Kidney epithelial cell (primary cell): Measurements from ENCODE around the gene TXNL1. TPM values are rescaled to one million over a fixed set of nuclear protein-coding genes. Genes with fewer than 3 reads are reported as not detected.

Experiments
- DNase-seq: peaks from one replicate; pipeline ENCODE4 v3.0.0-alpha.2; 2010; ENCODE audit warnings: low read depth
- H3K27me3 ChIP-seq: 2 replicates; pipeline ENCODE4 v1.6.0; 2011; ENCODE audit warnings: low read length; ENCODE audit not compliant: control insufficient read depth, insufficient read depth
- H3K36me3 ChIP-seq: 2 replicates; pipeline ENCODE4 v1.5.1; 2011; ENCODE audit warnings: low read length; ENCODE audit not compliant: control insufficient read depth, insufficient read depth
- H3K4me3 ChIP-seq: 2 replicates; pipeline ENCODE4 v1.5.1; 2011; ENCODE audit warnings: low read depth, mild to moderate bottlenecking, control low read depth, low read length
- total RNA-seq: library from RNA; depleted of rRNA; stranded (reverse); fragments of >200 nt; gene quantifications from 2 replicates; pipeline ENCODE4 v1.2.3, GENCODE V29; 2015
- TF ChIP-seq, protein P1 (sequence below): IDR thresholded peaks from 2 replicates; pipeline ENCODE4 v1.5.1; 2011; ENCODE audit warnings: mild to moderate bottlenecking, moderate library complexity, low read length, control low read depth, inconsistent platforms; ENCODE audit not compliant: insufficient read depth, poor library complexity, severe bottlenecking

The TXNL1 gene
- total RNA-seq, 1 donor from 2014 or later: 76.1 TPM

- TF ChIP-seq, protein P1, sequence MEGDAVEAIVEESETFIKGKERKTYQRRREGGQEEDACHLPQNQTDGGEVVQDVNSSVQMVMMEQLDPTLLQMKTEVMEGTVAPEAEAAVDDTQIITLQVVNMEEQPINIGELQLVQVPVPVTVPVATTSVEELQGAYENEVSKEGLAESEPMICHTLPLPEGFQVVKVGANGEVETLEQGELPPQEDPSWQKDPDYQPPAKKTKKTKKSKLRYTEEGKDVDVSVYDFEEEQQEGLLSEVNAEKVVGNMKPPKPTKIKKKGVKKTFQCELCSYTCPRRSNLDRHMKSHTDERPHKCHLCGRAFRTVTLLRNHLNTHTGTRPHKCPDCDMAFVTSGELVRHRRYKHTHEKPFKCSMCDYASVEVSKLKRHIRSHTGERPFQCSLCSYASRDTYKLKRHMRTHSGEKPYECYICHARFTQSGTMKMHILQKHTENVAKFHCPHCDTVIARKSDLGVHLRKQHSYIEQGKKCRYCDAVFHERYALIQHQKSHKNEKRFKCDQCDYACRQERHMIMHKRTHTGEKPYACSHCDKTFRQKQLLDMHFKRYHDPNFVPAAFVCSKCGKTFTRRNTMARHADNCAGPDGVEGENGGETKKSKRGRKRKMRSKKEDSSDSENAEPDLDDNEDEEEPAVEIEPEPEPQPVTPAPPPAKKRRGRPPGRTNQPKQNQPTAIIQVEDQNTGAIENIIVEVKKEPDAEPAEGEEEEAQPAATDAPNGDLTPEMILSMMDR: no peak
- Histone ChIP-seq H3K36me3 (peaks cover 1% of the 10 kb centered on the region), H3K27me3 (no peaks in the 10 kb centered on the region), H3K4me3 (no peak overlapping the region)
- no peak for DNase-seq
These were observed 6.0 kb downstream of the TXNL1 start for GRCh38 chr18:56632070-56633022.

DNA sequence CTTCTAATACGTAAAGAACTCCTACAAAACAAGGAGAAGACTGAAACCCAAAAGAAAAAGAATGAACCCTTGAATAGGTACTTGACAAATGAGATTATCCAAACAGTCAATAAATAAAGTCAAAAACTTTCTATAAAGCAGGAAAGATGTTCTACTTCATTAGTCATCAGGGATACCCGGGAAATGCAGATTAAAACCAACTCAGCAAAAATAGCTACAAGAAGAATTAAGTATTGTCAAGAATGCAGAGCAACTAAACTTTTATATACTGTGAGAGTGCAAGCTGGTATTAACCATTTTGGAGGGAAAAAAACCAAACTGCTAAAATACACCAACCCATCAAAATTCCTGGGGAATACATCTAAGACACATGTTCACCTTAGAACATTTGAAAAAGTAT, 10.4 kb downstream of the TXNL1 start:
- no peak for DNase-seq
- Histone ChIP-seq H3K4me3 (no peak overlapping the region), H3K36me3 (peaks cover 1% of the 10 kb centered on the region), H3K27me3 (no peaks in the 10 kb centered on the region)
- TF ChIP-seq, protein P1: no peak

GRCh38 chr18:56615738-56616520, 22.5 kb downstream of the TXNL1 start:
- Histone ChIP-seq H3K27me3 (no peaks in the 10 kb centered on the region), H3K36me3 (no peaks in the 10 kb centered on the region), H3K4me3 (no peak overlapping the region)
- TF ChIP-seq, protein P1: no peak
- DNase-seq: no peak

DNA sequence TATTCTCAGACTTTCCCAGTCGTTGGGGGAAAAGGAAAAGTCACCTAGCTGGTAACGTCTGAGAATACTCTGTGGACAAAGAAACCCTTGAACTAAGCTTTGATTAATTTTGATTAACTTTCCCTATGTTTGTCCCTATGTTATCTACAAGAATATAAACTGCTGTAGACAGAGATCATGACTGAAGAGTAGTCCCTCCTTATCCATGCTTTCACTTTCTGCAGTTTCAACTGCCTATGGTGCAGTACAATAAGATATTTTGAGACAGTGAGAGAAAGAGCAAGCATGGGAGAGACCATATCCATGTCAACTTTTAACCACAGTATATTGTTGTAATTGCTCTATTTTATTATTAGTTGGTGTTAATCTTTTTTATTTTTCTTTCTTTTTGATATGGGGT, 31.8 kb downstream of the TXNL1 start:
- Histone ChIP-seq H3K27me3 (no peaks in the 10 kb centered on the region), H3K36me3 (no peaks in the 10 kb centered on the region), H3K4me3 (no peak overlapping the region)
- DNase-seq: no peak
- TF ChIP-seq, protein P1: no peak

DNA sequence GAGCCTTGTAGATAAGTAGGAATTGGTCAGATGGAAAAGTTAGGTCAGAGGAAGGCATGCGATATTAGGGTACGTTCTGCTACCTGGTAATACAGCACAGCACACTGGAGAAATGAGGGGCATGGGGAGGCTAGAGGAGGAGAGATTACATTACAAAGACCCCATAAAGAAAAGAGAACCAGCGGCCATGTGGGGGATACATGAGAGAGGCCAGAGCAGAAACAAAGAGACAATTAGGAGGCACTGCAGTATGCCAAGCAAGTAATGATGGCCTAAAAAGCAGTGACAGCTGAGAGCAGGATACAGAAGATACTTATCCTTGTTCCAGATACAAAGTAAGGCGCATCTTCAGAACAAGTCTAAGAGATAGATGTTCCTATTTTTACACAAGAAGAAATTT, 40.0 kb downstream of the TXNL1 start:
- Histone ChIP-seq H3K27me3 (no peaks in the 10 kb centered on the region), H3K36me3 (no peaks in the 10 kb centered on the region), H3K4me3 (no peak overlapping the region)
- no peak for DNase-seq
- TF ChIP-seq, protein P1: no peak
